ENCODE data around the gene TMEM171.

TMEM171 gene

DNA sequence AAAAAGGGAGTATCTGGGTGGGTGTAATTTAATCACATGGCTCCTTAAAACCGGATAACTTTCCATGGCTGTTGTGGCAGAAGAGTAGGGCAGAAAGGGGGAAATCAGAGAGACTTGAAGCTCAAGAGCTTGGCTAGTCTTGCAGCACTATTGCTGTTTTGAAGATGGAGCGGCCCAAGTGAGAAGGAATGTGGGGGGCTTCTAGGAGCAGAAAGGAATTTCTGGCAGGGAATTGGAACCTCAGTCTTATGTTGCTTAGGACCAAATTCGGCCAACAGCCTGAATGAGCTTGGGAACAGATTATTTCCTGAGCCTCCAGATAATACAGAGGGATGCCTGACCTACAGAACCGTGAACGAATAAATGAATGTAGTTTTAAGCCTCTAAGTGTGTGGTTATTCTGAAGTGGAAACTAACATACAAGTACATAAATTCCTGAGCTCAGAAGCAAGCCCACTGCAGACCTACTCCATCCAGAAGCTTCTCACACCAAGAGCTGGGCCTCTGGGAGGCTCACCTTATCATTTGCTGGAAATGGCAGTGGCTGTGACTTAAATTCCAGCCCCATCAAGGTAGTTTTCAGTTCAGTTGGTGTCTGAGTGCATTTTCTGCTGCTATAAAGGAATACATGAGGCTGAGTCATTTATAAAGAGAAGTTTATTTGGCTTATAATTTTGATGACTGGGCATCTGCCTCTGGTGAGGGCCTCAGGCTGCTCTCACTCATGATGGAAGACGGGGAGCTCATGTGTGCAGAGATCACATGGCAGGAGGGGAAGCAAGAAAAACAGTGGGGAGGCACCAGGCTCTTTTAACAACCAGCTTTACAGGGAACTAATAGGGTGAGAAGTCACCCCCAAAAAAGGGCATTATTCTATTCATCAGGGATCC lies 37.3 kb downstream of the TMEM171 start:
- peaks cover 7% of the 10 kb centered on the region for H3K27me3 ChIP-seq (replicated peaks; ENCODE audit: control insufficient read depth, insufficient read depth, low read length)
- TF ChIP-seq, protein P1, sequence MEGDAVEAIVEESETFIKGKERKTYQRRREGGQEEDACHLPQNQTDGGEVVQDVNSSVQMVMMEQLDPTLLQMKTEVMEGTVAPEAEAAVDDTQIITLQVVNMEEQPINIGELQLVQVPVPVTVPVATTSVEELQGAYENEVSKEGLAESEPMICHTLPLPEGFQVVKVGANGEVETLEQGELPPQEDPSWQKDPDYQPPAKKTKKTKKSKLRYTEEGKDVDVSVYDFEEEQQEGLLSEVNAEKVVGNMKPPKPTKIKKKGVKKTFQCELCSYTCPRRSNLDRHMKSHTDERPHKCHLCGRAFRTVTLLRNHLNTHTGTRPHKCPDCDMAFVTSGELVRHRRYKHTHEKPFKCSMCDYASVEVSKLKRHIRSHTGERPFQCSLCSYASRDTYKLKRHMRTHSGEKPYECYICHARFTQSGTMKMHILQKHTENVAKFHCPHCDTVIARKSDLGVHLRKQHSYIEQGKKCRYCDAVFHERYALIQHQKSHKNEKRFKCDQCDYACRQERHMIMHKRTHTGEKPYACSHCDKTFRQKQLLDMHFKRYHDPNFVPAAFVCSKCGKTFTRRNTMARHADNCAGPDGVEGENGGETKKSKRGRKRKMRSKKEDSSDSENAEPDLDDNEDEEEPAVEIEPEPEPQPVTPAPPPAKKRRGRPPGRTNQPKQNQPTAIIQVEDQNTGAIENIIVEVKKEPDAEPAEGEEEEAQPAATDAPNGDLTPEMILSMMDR (IDR thresholded peaks at IDR 0.05; ENCODE audit: insufficient read depth, low read length, poor library complexity, severe bottlenecking) = no peak
- DNase-seq (ENCODE audit: extremely low read depth, insufficient read length) = no peak

DNA sequence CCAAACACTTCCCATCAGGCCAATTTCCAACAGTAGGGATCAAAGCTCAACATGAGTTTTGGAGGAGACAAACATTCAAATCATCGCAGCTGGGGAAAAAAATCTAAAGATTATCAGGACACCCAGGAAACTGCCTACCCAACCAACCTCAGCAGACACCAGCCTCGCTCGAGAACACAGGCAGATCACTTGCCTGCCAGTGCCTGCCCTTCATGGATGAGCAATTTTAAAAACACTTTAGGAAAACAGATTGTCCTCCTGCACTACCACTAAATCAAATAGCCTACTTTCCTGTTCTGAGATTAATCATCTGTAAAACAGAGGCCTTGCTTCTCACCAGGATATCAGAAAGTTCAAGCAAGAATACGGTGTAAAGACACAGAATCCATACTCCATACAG lies 37.9 kb downstream of the TMEM171 start:
- H3K36me3 ChIP-seq (ENCODE audit: control insufficient read depth, insufficient read depth, low read length) = no peaks in the 10 kb centered on the region
- DNase-seq (ENCODE audit: extremely low read depth, insufficient read length) = no peak
- peaks cover 7% of the 10 kb centered on the region for H3K27me3 ChIP-seq (replicated peaks; ENCODE audit: control insufficient read depth, insufficient read depth, low read length)
- TF ChIP-seq, protein P1 (IDR thresholded peaks at IDR 0.05; ENCODE audit: insufficient read depth, low read length, poor library complexity, severe bottlenecking) = no peak
- no peak overlapping the region for H3K4me3 ChIP-seq (replicated peaks; ENCODE audit: low read depth, low read length)

More for the DNA sequence above, 37.3 kb downstream of the TMEM171 start:
- H3K36me3 ChIP-seq (ENCODE audit: control insufficient read depth, insufficient read depth, low read length) = no peaks in the 10 kb centered on the region
- H3K4me3 ChIP-seq (replicated peaks; ENCODE audit: low read depth, low read length) = no peak overlapping the region

DNA sequence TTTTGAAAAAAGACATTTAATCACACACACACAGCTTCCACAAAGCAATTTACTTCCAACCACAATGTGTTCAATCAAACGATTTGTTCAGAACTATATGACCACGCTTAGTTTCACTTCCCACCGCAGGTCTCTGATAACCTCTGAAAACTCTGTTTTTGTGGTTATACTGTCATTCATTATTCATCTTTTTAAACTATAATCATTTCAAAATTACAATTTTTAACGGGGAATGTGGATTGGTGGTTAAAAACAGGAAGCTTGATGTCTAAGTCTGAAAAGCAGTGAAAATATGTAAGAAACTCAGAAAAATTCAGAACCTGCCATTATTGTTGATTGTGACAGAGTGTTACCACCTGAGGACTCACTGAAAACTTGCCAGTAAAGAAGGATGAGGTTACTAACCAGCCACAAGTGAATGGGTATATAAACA lies 39.9 kb downstream of the TMEM171 start:
- peak; percentile 56 for DNase-seq (ENCODE audit: extremely low read depth, insufficient read length)
- peaks cover 5% of the 10 kb centered on the region for H3K27me3 ChIP-seq (replicated peaks; ENCODE audit: control insufficient read depth, insufficient read depth, low read length)
- TF ChIP-seq, protein P1 (IDR thresholded peaks at IDR 0.05; ENCODE audit: insufficient read depth, low read length, poor library complexity, severe bottlenecking) = no peak
- H3K36me3 ChIP-seq (ENCODE audit: control insufficient read depth, insufficient read depth, low read length) = no peaks in the 10 kb centered on the region
- H3K4me3 ChIP-seq (replicated peaks; ENCODE audit: low read depth, low read length) = no peak overlapping the region

DNA sequence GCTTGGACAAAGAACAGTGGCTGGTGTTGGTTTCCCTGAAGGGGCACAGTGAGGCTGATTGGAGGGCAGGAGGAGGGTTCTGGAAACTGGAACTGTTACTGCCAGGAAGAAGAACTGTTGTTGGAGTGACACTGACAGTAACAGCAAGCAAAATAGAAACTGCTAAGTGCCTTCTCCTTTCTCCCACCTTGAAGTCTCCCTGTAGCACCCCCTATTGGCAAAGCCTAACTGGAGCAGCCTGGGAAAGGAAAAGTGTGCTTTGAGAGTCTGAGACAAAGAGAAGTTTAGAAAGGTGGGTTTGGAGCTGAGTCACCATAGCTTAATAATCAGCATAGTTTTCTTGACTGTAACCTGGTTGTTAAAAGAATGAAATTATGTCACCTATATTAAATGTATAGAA lies 50.1 kb downstream of the TMEM171 start:
- TF ChIP-seq, protein P1 (IDR thresholded peaks at IDR 0.05; ENCODE audit: insufficient read depth, low read length, poor library complexity, severe bottlenecking) = peak; percentile 53
- H3K4me3 ChIP-seq (replicated peaks; ENCODE audit: low read depth, low read length) = no peak overlapping the region
- no peak for DNase-seq (ENCODE audit: extremely low read depth, insufficient read length)
- no peaks in the 10 kb centered on the region for H3K36me3 ChIP-seq (ENCODE audit: control insufficient read depth, insufficient read depth, low read length)
- H3K27me3 ChIP-seq (replicated peaks; ENCODE audit: control insufficient read depth, insufficient read depth, low read length) = peaks cover 3% of the 10 kb centered on the region; the same call in 1 of the 2 replicates

DNA sequence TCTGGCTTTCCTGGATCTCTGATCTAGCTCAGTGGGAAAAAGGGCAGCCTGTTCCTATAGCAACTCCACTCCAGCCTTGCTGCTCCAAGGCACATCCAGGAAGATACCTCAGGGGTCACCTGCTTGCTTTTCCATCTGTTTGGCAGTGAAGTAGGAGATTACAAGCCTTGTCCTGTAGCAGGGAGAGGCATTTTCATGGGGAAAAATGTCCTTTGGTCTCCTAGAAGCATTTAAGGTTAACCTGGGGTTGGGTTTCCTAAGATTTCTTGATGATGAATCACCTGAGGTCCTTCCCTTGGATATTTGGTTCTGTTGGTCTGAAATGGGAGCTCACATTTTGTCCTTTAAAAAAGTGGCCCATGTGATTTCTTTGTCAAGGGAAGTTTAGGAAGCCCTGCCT lies 51.1 kb downstream of the TMEM171 start:
- H3K36me3 ChIP-seq (ENCODE audit: control insufficient read depth, insufficient read depth, low read length) = no peaks in the 10 kb centered on the region
- H3K27me3 ChIP-seq (replicated peaks; ENCODE audit: control insufficient read depth, insufficient read depth, low read length) = peaks cover 2% of the 10 kb centered on the region; the same call in 1 of the 2 replicates
- TF ChIP-seq, protein P1 (IDR thresholded peaks at IDR 0.05; ENCODE audit: insufficient read depth, low read length, poor library complexity, severe bottlenecking) = no peak

More for the DNA sequence above, 51.1 kb downstream of the TMEM171 start:
- no peak for DNase-seq (ENCODE audit: extremely low read depth, insufficient read length)
- no peak overlapping the region for H3K4me3 ChIP-seq (replicated peaks; ENCODE audit: low read depth, low read length)
